HFFc6 (cell line): ENCODE measurements around the gene ITPK1. TPM values are rescaled to one million over a fixed set of nuclear protein-coding genes. Genes with fewer than 3 reads are reported as not detected.
A peak's percentile ranks its signal among the peaks of the same experiment; 100 is the strongest.
"Not testable (repeated sequence)": the region's sequence is repeated elsewhere in the genome, so short reads cannot be mapped to it uniquely, and the experiment has no call there.

ENCODE experiments used
- DNase-seq: peaks from one replicate; pipeline ENCODE4 v3.0.0-alpha.2; 2018
- H3K27ac Mint-ChIP-seq: 2 replicates; pipeline ENCODE4 v1.8.0; 2020; ENCODE audit warnings: mild to moderate bottlenecking, mixed read lengths
- H3K27me3 Mint-ChIP-seq: 2 replicates; pipeline ENCODE4 v1.8.0; 2021; ENCODE audit warnings: mild to moderate bottlenecking, moderate library complexity, mixed read lengths; ENCODE audit not compliant: insufficient read depth
- H3K36me3 Mint-ChIP-seq: 2 replicates; pipeline ENCODE4 v1.8.0; 2021; ENCODE audit warnings: low read depth, mixed read lengths
- H3K4me1 Mint-ChIP-seq: 2 replicates; pipeline ENCODE4 v1.8.0; 2020; ENCODE audit warnings: low read depth, mixed read lengths
- H3K4me3 Mint-ChIP-seq: 2 replicates; pipeline ENCODE4 v1.8.0; 2020; ENCODE audit warnings: mild to moderate bottlenecking, moderate library complexity, mixed read lengths
- H3K9me3 Mint-ChIP-seq: 2 replicates; pipeline ENCODE4 v1.8.0; 2020; ENCODE audit warnings: mild to moderate bottlenecking, mixed read lengths
- total RNA-seq, 6 experiments: library from RNA; stranded (reverse); fragmentation: NEBNext Ultra II Directional; extraction: Animal tissue kit (Norgen Biotek cat#: 25700); gene quantifications; 2 replicates in 1 of 6; 3 replicates in 5 of 6; pipeline ENCODE4 v1.2.3, GENCODE V29; 2021
- TF ChIP-seq, protein P1 (sequence below): fragments of 200-600 bp; sonication (generic); IDR thresholded peaks from 2 replicates; pipeline ENCODE4 v1.5.0; 2021; ENCODE audit warnings: antibody characterized with exemption, mild to moderate bottlenecking

The ITPK1 gene
- total RNA-seq, 6 experiments from 2014 or later = 27.3 to 38.1 (median 32.4) TPM

DNA sequence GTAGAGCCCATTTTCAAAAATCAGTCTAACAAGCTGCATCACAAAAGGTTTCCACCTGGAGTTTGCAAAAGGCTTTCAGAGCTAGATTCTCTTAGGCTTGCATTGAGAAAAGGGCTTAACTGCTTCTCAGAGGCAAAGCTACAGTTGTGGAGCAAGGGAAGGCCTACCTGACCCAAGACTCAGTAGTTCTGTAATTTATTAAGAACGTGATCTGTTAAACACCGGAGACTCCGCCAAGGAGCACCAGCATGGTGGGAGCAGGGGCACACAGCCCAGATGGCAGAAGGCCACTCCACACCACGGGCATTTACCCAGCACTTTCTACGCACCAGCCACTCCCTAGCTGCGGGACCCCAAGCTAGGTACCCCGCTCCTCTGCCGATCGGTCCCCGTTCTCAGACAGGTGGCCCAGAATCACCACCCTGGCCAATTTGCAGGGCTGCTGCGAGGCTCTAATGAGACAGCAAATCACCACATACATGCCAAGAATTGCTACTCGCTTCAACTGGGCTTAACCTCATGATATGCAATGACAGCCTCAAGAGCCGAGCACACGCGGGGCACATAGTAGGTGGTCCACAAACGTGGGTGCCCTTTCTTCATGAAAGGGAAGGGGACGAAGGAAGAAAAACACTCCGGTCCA is 1.5 kb downstream of the ITPK1 start:
- Mint-ChIP-seq H3K27me3 (peaks cover 1% of the 10 kb centered on the region; the same call in 1 of the 2 replicates), H3K4me3 (peak overlapping the region; percentile 88), H3K36me3 (no peaks in the 10 kb centered on the region), H3K27ac (no peak overlapping the region), H3K9me3 (no peaks in the 10 kb centered on the region), H3K4me1 (peaks cover 28% of the 10 kb centered on the region)
- TF ChIP-seq, protein P1, sequence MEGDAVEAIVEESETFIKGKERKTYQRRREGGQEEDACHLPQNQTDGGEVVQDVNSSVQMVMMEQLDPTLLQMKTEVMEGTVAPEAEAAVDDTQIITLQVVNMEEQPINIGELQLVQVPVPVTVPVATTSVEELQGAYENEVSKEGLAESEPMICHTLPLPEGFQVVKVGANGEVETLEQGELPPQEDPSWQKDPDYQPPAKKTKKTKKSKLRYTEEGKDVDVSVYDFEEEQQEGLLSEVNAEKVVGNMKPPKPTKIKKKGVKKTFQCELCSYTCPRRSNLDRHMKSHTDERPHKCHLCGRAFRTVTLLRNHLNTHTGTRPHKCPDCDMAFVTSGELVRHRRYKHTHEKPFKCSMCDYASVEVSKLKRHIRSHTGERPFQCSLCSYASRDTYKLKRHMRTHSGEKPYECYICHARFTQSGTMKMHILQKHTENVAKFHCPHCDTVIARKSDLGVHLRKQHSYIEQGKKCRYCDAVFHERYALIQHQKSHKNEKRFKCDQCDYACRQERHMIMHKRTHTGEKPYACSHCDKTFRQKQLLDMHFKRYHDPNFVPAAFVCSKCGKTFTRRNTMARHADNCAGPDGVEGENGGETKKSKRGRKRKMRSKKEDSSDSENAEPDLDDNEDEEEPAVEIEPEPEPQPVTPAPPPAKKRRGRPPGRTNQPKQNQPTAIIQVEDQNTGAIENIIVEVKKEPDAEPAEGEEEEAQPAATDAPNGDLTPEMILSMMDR = no peak
- DNase-seq = no peak

- no peak for DNase-seq
- Mint-ChIP-seq H3K27ac (no peak overlapping the region), H3K4me3 (peak overlapping the region; percentile 88), H3K36me3 (no peaks in the 10 kb centered on the region), H3K4me1 (peaks cover 28% of the 10 kb centered on the region), H3K27me3 (peaks cover 1% of the 10 kb centered on the region), H3K9me3 (no peaks in the 10 kb centered on the region)
- TF ChIP-seq, protein P1 = no peak
Measured at GRCh38 chr14:93113678-93114067, 2.1 kb downstream of the ITPK1 start.

- peak; percentile 71 for DNase-seq
- TF ChIP-seq, protein P1 = peak; percentile 94
- H3K36me3 Mint-ChIP-seq = no peaks in the 10 kb centered on the region
- H3K9me3 Mint-ChIP-seq = no peaks in the 10 kb centered on the region
- peak overlapping the region; percentile 88 for H3K4me3 Mint-ChIP-seq
- peaks cover 1% of the 10 kb centered on the region for H3K27me3 Mint-ChIP-seq
- peaks cover 28% of the 10 kb centered on the region for H3K4me1 Mint-ChIP-seq
- H3K27ac Mint-ChIP-seq = peak overlapping the region; percentile 39; the same call in 1 of the 2 replicates
Measured at GRCh38 chr14:93112891-93113677, 2.6 kb downstream of the ITPK1 start.

DNA sequence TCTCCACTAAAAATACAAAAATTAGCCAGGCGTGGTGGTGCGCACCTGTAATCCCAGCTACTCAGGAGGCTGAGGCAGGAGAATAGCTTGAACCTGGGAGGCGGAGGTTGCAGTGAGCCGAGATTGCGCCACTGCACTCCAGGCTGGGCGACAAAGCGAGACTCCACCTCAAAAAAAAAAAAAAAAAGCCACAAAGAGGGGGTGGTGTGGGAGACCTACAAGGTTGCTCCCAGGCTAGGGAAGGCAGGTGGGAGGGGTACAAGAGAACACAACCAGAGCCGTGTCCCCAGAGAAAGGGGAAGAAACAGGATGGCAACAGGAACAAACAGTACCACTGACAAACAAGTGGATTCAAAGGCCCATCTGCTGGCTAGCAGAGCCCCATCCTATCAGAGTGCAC is 4.2 kb downstream of the ITPK1 start:
- H3K4me3 Mint-ChIP-seq, H3K27me3 Mint-ChIP-seq, H3K36me3 Mint-ChIP-seq: not testable (repeated sequence)

GRCh38 chr14:93110856-93111419 is 4.8 kb downstream of the ITPK1 start:
- no peak overlapping the region for H3K4me3 Mint-ChIP-seq
- H3K4me1 Mint-ChIP-seq = peaks cover 19% of the 10 kb centered on the region
- H3K9me3 Mint-ChIP-seq = no peaks in the 10 kb centered on the region
- DNase-seq = no peak
- TF ChIP-seq, protein P1 = no peak
- H3K36me3 Mint-ChIP-seq = no peaks in the 10 kb centered on the region
- H3K27ac Mint-ChIP-seq = no peak overlapping the region
- H3K27me3 Mint-ChIP-seq = no peaks in the 10 kb centered on the region; the same call in 1 of the 2 replicates

More for the DNA sequence above, 4.2 kb downstream of the ITPK1 start:
- H3K27ac Mint-ChIP-seq, DNase-seq, H3K9me3 Mint-ChIP-seq: not testable (repeated sequence)
- peaks cover 24% of the 10 kb centered on the region for H3K4me1 Mint-ChIP-seq
